Measurements from ENCODE around the gene MBD5. TPM values are rescaled to one million over a fixed set of nuclear protein-coding genes. Genes with fewer than 3 reads are reported as not detected.

Gene MBD5
- total RNA-seq, 1 donor from 2014 or later, result 28.0 TPM

DNA sequence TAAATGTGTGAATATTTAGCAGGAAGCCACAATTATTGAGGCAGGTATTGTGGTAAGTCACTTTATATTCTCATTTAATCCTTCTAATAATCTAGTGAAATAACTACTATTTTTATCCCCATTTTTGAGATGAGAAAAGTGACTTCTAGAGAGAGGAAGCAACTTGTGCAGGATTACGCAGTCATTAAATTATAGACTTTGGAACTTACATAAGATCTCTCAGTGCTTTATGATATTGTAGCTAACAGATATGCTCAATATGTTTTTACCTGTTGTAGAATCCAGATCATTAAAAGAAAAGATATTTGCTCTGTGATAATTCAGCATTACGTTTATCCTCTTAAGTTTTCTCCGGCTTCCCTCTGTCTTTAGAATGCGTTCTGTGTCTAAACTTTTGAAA, 50.5 kb downstream of the MBD5 start:
- no peak overlapping the region for H3K27ac Mint-ChIP-seq
- intact Hi-C loops (cut with micrococcal nuclease), result no loop called here
- no peaks in the 10 kb centered on the region for H3K27me3 Mint-ChIP-seq (ENCODE audit: low read depth)
- no peaks in the 10 kb centered on the region for H3K9me3 Mint-ChIP-seq
- DNase-seq (ENCODE audit: low spot score), result no peak
- no peak overlapping the region for H3K4me3 Mint-ChIP-seq (ENCODE audit: low read depth)
- H3K4me1 Mint-ChIP-seq (ENCODE audit: low read depth), result no peaks in the 10 kb centered on the region
- H3K36me3 Mint-ChIP-seq (ENCODE audit: low read depth), result no peaks in the 10 kb centered on the region

DNA sequence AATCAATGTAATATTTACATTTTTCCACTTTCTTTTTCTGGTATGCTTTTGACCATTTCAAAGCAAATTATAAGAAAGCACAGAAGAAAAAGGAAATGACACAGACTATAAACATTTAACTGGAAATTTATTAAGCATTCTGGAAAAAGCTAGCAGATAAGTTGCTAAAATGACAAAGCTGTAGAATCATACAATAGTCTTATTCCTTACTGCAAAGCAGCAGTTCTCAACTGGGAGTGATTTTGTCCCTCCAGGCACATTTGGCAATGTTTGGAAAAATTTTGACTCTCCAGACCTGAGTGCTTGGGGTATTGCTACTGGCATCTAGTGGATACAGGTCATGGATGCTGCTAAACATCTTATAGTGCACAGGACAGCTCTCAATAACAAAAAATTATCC, 75.1 kb downstream of the MBD5 start:
- intact Hi-C loops (cut with micrococcal nuclease), result no loop called here
- Mint-ChIP-seq H3K4me3 (ENCODE audit: low read depth) (no peak overlapping the region), H3K27ac (no peak overlapping the region), H3K9me3 (peaks cover 9% of the 10 kb centered on the region), H3K4me1 (ENCODE audit: low read depth) (no peaks in the 10 kb centered on the region), H3K36me3 (ENCODE audit: low read depth) (no peaks in the 10 kb centered on the region), H3K27me3 (ENCODE audit: low read depth) (no peaks in the 10 kb centered on the region)
- no peak for DNase-seq (ENCODE audit: low spot score)

DNA sequence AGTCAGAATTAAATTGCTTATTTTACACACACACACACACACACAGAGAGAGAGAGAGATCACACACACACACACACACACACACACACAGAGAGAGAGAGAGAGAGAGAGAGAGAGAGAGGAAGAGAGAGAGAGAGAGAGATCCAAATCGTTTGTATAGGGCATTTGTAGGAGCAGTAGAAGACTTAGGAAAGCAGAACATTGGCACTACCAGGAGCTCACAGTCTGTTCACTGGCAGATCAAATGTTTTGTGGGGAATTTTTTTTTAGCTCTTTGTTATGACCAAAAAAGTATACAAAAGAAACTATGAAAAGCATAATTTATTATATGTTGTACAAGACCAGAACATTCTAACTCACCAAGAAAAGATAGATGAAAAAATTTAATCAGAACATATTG, 81.8 kb downstream of the MBD5 start:
- H3K27ac Mint-ChIP-seq, result no peak overlapping the region
- H3K4me3 Mint-ChIP-seq (ENCODE audit: low read depth), result no peak overlapping the region
- DNase-seq (ENCODE audit: low spot score), result no peak
- intact Hi-C loops (cut with micrococcal nuclease), result no loop called here
- no peaks in the 10 kb centered on the region for H3K36me3 Mint-ChIP-seq (ENCODE audit: low read depth)
- no peaks in the 10 kb centered on the region for H3K4me1 Mint-ChIP-seq (ENCODE audit: low read depth)
- H3K27me3 Mint-ChIP-seq (ENCODE audit: low read depth), result no peaks in the 10 kb centered on the region
- no peaks in the 10 kb centered on the region for H3K9me3 Mint-ChIP-seq

DNA sequence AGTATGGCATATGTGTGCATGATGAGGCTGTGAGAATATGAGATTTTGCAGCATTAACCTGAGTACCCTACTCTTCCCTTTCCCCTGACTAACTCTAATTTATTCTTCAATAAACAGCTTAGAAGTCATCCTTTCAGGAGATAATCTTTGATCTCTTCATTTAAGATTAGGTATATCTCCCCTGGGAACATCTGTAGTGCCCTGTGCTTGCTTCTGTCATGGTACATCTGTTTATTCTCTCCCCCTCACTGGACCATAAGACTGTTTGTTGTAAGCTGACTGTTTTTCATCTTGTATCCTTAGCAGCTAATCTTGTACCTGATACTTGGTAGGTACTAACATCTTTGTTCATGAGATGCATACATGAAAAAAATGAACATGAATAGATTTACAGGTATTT, 83.1 kb downstream of the MBD5 start:
- Mint-ChIP-seq H3K9me3 (no peaks in the 10 kb centered on the region), H3K4me3 (ENCODE audit: low read depth) (no peak overlapping the region)
- no peak for DNase-seq (ENCODE audit: low spot score)

DNA sequence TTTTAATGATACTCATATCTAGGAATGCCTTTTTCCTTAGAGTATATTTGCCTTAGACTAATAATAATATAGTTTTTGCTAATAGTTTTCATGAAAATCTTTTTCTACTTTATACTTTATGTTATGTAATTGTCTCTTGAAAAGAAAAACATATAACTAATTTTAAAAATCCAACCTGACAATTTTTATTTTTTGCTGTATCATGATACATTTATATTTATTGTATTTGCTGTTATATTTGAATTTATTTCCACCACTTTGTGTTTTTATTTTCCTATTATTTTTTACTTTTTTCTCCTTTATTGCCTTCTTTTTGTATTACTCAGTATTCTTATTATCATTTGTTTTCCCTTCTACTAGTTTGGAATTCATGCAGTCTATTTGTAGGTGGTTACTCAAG, 85.4 kb downstream of the MBD5 start:
- H3K36me3 Mint-ChIP-seq (ENCODE audit: low read depth), result no peaks in the 10 kb centered on the region
- no peak for DNase-seq (ENCODE audit: low spot score)
- H3K27ac Mint-ChIP-seq, result no peak overlapping the region
- H3K4me3 Mint-ChIP-seq (ENCODE audit: low read depth), result no peak overlapping the region
- intact Hi-C loops (cut with micrococcal nuclease), result no loop called here
- H3K27me3 Mint-ChIP-seq (ENCODE audit: low read depth), result no peaks in the 10 kb centered on the region
- no peaks in the 10 kb centered on the region for H3K9me3 Mint-ChIP-seq
- peaks cover 12% of the 10 kb centered on the region for H3K4me1 Mint-ChIP-seq (ENCODE audit: low read depth)

More for the DNA sequence above, 83.1 kb downstream of the MBD5 start:
- Mint-ChIP-seq H3K27ac (no peak overlapping the region), H3K27me3 (ENCODE audit: low read depth) (no peaks in the 10 kb centered on the region), H3K36me3 (ENCODE audit: low read depth) (no peaks in the 10 kb centered on the region), H3K4me1 (ENCODE audit: low read depth) (no peaks in the 10 kb centered on the region)
- intact Hi-C loops (cut with micrococcal nuclease), result no loop called here

DNA sequence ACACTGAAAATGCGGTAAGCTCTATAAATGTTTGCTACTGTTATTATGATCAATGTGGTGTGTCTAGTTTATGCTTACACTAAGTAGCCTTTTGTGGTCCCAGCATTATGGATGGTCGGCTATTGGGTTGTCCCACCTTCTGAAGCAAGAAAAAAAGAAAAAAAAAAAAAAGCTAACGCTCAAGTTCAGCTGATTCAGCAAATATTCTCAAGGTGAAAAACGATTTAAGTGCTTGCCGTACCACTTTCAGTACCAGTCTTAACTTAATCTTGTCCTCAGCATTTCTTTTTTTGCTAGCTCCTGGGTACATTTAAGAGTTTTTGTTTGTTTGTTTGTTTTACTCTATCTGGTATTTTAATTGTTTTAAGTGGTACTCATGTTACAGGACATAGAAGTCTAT, 87.5 kb downstream of the MBD5 start:
- H3K27ac Mint-ChIP-seq, result no peak overlapping the region

DNA sequence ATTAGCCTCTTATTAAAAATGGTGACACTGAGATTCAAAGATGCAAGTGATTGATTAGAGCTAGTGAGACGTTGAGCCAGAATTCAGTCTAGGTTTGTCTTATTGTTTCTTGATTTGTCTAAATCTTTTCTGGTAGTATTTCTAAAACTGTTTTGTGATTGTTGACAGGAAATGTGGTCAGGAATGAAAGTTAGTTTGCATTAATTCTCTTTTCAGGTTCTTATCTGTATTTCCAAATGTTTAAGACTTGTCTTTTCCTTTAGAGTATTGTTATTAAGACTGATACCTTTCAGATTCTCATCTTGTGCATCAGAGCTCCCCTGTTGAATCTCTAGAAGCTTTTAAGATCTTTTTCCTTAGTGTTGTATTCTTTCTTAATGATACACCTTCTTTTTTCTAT, 89.3 kb downstream of the MBD5 start:
- Mint-ChIP-seq H3K36me3 (ENCODE audit: low read depth) (no peaks in the 10 kb centered on the region), H3K27me3 (ENCODE audit: low read depth) (no peaks in the 10 kb centered on the region), H3K27ac (no peak overlapping the region), H3K4me1 (ENCODE audit: low read depth) (peaks cover 12% of the 10 kb centered on the region), H3K9me3 (no peaks in the 10 kb centered on the region), H3K4me3 (ENCODE audit: low read depth) (no peak overlapping the region)
- DNase-seq (ENCODE audit: low spot score), result no peak
- intact Hi-C loops (cut with micrococcal nuclease), result no loop called here

More for the DNA sequence above, 87.5 kb downstream of the MBD5 start:
- Mint-ChIP-seq H3K36me3 (ENCODE audit: low read depth) (no peaks in the 10 kb centered on the region), H3K9me3 (no peaks in the 10 kb centered on the region), H3K27me3 (ENCODE audit: low read depth) (no peaks in the 10 kb centered on the region), H3K4me3 (ENCODE audit: low read depth) (no peak overlapping the region), H3K4me1 (ENCODE audit: low read depth) (peaks cover 12% of the 10 kb centered on the region)
- intact Hi-C loops (cut with micrococcal nuclease), result no loop called here
- no peak for DNase-seq (ENCODE audit: low spot score)

DNA sequence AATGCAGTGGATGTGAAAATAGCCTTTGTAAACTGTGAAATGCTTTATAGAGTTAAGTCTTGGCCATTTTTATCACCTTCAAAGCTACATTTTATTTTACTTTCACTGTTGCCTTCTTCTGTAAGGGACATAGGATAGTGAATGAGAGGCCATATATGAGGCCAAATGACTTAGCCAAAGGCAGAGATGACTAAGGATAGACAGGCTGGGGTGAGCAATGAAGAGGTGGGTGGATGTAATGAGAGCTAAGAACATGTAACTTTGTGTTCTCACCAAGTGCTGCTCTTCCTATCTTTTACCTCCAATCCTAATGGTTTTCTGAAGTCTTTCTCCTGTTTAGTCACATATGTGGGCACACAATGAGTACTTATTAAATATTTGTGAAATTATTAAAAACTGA, 101.9 kb downstream of the MBD5 start:
- no peak for DNase-seq (ENCODE audit: low spot score)
- no peaks in the 10 kb centered on the region for H3K27me3 Mint-ChIP-seq (ENCODE audit: low read depth)
- no peaks in the 10 kb centered on the region for H3K9me3 Mint-ChIP-seq
- H3K4me1 Mint-ChIP-seq (ENCODE audit: low read depth), result no peaks in the 10 kb centered on the region
- intact Hi-C loops (cut with micrococcal nuclease), result no loop called here
- H3K4me3 Mint-ChIP-seq (ENCODE audit: low read depth), result no peak overlapping the region
- no peak overlapping the region for H3K27ac Mint-ChIP-seq
- no peaks in the 10 kb centered on the region for H3K36me3 Mint-ChIP-seq (ENCODE audit: low read depth)

DNA sequence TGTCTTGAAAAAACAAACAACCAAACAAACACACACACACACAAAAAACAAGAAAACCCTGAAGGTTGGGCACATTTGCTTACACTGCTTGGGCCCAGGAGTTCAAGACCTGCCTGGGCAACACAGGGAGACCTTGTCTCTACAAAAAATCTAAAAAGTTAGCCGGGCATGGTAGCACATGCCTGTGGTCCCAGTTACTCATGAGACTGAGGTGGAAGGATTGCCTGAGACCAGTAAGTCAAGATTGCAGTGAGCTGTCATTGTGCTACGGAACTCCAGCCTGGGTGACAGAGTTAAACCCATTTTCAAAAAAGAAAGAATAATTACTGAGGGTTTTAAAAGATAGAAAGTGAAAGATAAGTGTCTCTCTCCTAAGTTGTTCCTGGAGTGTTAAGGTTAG, 103.4 kb downstream of the MBD5 start:
- intact Hi-C loops (cut with micrococcal nuclease), result no loop called here
- H3K27ac Mint-ChIP-seq, result no peak overlapping the region
- H3K36me3 Mint-ChIP-seq (ENCODE audit: low read depth), result no peaks in the 10 kb centered on the region
- no peaks in the 10 kb centered on the region for H3K9me3 Mint-ChIP-seq
- H3K4me1 Mint-ChIP-seq (ENCODE audit: low read depth), result no peaks in the 10 kb centered on the region
- no peak for DNase-seq (ENCODE audit: low spot score)
- no peak overlapping the region for H3K4me3 Mint-ChIP-seq (ENCODE audit: low read depth)
- H3K27me3 Mint-ChIP-seq (ENCODE audit: low read depth), result no peaks in the 10 kb centered on the region

DNA sequence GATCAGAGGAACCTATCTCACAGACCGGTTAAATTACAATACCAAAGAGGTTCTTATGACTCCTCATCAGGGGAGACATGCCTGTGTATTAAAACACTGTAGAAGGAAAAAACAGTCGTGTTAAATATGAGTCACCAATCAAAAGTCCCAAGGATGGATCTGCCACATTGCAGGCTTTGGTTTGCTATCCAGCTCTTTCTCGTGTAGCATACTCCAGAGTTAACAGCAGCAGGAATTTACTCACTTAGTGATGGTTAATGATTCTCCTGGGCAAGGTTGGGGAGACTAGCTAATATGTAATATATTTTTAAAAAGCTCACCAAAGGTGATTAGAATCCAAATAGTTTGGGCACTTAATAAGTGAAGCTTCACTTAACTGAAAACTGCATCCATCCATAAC, 109.7 kb downstream of the MBD5 start:
- no peak overlapping the region for H3K4me3 Mint-ChIP-seq (ENCODE audit: low read depth)
- H3K4me1 Mint-ChIP-seq (ENCODE audit: low read depth), result no peaks in the 10 kb centered on the region
- H3K27me3 Mint-ChIP-seq (ENCODE audit: low read depth), result no peaks in the 10 kb centered on the region
- no peaks in the 10 kb centered on the region for H3K36me3 Mint-ChIP-seq (ENCODE audit: low read depth)
- H3K27ac Mint-ChIP-seq, result no peak overlapping the region
- no peaks in the 10 kb centered on the region for H3K9me3 Mint-ChIP-seq
- no peak for DNase-seq (ENCODE audit: low spot score)
- intact Hi-C loops (cut with micrococcal nuclease), result no loop called here

DNA sequence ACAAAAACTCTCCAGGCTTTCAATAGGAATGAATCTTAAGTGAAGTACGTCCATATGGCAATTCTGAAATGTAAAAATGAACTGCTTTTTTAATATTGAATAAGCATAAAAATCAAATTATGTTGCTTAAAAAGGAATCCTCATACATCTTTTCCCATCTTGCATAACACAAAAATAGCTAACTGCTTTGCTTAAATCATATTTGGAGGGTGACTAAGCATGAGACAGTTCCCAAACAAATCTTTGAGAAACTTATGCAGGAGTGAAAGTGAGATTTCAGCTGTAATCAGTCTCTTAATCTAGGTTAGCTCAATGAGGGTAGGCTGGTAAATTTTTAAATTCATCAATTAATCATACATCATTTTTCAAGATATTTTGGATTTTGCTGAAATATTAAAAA, 111.5 kb downstream of the MBD5 start:
- Mint-ChIP-seq H3K27ac (no peak overlapping the region), H3K36me3 (ENCODE audit: low read depth) (no peaks in the 10 kb centered on the region), H3K4me1 (ENCODE audit: low read depth) (no peaks in the 10 kb centered on the region), H3K9me3 (no peaks in the 10 kb centered on the region), H3K4me3 (ENCODE audit: low read depth) (no peak overlapping the region), H3K27me3 (ENCODE audit: low read depth) (no peaks in the 10 kb centered on the region)
- intact Hi-C loops (cut with micrococcal nuclease), result no loop called here
- no peak for DNase-seq (ENCODE audit: low spot score)

DNA sequence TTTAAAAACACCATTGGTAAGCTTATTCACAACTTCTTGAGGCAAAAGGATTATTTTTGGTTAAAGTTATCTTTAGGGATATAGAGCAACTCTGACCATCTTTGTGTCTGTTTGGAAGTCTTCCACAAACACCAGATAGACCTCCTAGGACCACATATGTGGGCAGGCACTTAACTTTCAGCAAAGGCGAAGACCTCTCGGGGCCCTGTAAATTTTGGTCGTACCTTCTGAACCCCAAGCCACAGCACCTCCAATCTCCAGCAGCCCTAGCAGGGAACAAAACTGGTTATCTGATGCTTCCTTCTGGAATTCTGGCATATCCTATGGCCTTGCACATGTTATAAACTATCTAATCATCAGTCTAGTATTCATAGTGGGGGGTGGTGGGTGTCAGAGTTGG, 114.8 kb downstream of the MBD5 start:
- DNase-seq (ENCODE audit: low spot score), result no peak
- H3K27me3 Mint-ChIP-seq (ENCODE audit: low read depth), result no peaks in the 10 kb centered on the region
- no peak overlapping the region for H3K27ac Mint-ChIP-seq
- H3K36me3 Mint-ChIP-seq (ENCODE audit: low read depth), result no peaks in the 10 kb centered on the region
- no peaks in the 10 kb centered on the region for H3K4me1 Mint-ChIP-seq (ENCODE audit: low read depth)
- intact Hi-C loops (cut with micrococcal nuclease), result no loop called here
- H3K4me3 Mint-ChIP-seq (ENCODE audit: low read depth), result no peak overlapping the region
- H3K9me3 Mint-ChIP-seq, result no peaks in the 10 kb centered on the region

DNA sequence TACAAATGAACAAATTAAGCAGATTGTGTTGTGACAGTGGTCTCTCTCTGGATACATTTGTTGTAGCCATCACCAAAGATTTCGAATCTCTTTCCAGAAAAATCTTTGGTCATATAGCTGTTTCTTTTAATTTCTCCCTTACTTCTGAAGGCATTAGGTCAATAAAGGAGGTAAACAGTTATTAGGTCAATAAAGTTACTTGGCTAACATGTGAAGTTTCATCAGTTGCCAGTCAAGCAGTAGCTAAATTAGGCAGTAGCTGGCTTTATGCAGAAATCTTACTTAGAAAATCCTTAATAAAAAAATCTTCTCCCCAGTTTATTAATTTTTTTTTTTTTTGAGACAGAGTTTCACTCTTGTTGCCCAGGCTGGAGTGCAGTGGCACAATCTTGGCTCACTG, 115.5 kb downstream of the MBD5 start:
- no peak overlapping the region for H3K4me3 Mint-ChIP-seq (ENCODE audit: low read depth)
- H3K36me3 Mint-ChIP-seq (ENCODE audit: low read depth), result no peaks in the 10 kb centered on the region
- intact Hi-C loops (cut with micrococcal nuclease), result no loop called here
- no peak overlapping the region for H3K27ac Mint-ChIP-seq
- no peaks in the 10 kb centered on the region for H3K27me3 Mint-ChIP-seq (ENCODE audit: low read depth)
- no peaks in the 10 kb centered on the region for H3K4me1 Mint-ChIP-seq (ENCODE audit: low read depth)
- DNase-seq (ENCODE audit: low spot score), result no peak
- no peaks in the 10 kb centered on the region for H3K9me3 Mint-ChIP-seq

DNA sequence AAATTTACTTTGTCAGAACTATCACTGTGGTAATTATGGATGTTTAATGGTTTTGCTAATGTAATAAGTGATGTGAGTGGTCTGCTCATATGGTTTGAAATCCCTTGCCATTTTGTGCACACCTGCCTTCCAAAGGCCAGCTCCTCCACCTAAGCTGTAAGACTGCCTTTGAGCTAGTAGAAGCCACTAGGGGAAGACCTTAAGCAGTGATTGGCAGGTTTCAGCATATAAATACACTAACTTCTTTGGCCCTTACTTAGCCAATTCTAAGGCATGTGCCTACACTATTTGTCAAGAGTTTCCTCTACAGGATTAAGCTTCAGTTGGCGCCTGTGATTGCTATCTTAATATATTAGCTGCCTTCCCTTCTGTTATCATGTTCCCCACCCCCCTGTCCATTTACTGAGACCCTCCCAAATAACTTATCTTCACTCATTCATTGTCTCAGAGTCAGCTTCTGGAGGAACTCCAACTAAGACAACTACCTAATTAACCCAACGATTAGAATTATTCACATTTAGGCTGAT, 141.1 kb downstream of the MBD5 start:
- intact Hi-C loops (cut with micrococcal nuclease), result no loop called here
- H3K27me3 Mint-ChIP-seq (ENCODE audit: low read depth), result no peaks in the 10 kb centered on the region
- DNase-seq (ENCODE audit: low spot score), result no peak
- H3K27ac Mint-ChIP-seq, result no peak overlapping the region
- H3K9me3 Mint-ChIP-seq, result no peaks in the 10 kb centered on the region
- H3K36me3 Mint-ChIP-seq (ENCODE audit: low read depth), result no peaks in the 10 kb centered on the region
- no peaks in the 10 kb centered on the region for H3K4me1 Mint-ChIP-seq (ENCODE audit: low read depth)
- H3K4me3 Mint-ChIP-seq (ENCODE audit: low read depth), result no peak overlapping the region

All from activated T-helper 2 cell treated with anti-CD3 and anti-CD28 coated beads, Interferon-gamma antibody, Interleukin-2, Interleukin-4, amounts not matched to agents 10 μg/mL and 5 μg/mL and 100 μg/mL, durations not matched to agents 14 hours and 24 hours and 36 hours (primary cell).